Sciatic nerve (tissue), 2 donors: Measurements from ENCODE around the gene PLA2G2A. TPM values are rescaled to one million over a fixed set of nuclear protein-coding genes. Genes with fewer than 3 reads are reported as not detected.
A peak's percentile ranks its signal among the peaks of the same experiment; 100 is the strongest.

ENCODE experiments used
- ATAC-seq: fragments of 200-7000 bp; cut with Tn5 transposase; one replicate; pipeline ENCODE4 v1.9.1; 2020; ENCODE audit warnings: mild to moderate bottlenecking, moderate library complexity
- DNase-seq: peaks from one replicate; pipeline ENCODE4 v3.0.0-alpha.2; 2020; ENCODE audit warnings: low spot score
- intact Hi-C: fragments of 100-400 bp; cut with DNase I; formaldehyde crosslinking; loops from one replicate; pipeline ENCODE4 v1.14.2; 2022
- total RNA-seq: library from RNA; stranded (reverse); fragmentation: NEBNext Ultra II Directional; extraction: Animal tissue kit (Norgen Biotek cat#: 25700); gene quantifications from one replicate; pipeline ENCODE4 v1.2.1, GENCODE V29; 2021
- donor health status: DM: no; HTN: no; CAD: no.
- donor health status: DM: no; HTN: no; CAD: no.

PLA2G2A gene
- total RNA-seq, 1 donor from 2014 or later = 494 TPM

GRCh38 chr1:19975423-19976193 is 3.8 kb downstream of the PLA2G2A start:
- DNase-seq (no peak), ATAC-seq (peak; percentile 14)
- intact Hi-C loops = no loop called here

GRCh38 chr1:19974822-19975416 is 4.5 kb downstream of the PLA2G2A start:
- intact Hi-C loops = no loop called here
- ATAC-seq (peak; percentile 82), DNase-seq (no peak)

- DNase-seq (no peak), ATAC-seq (no peak)
- intact Hi-C loops = no loop called here
These were observed 5.8 kb downstream of the PLA2G2A start for GRCh38 chr1:19973616-19974015.

GRCh38 chr1:19971664-19972063 is 7.8 kb downstream of the PLA2G2A start:
- ATAC-seq (no peak), DNase-seq (no peak)
- intact Hi-C loops = no loop called here

- ATAC-seq = no peak
- intact Hi-C loops = no loop called here
- no peak for DNase-seq
These were observed 9.3 kb downstream of the PLA2G2A start for GRCh38 chr1:19969898-19970660.

GRCh38 chr1:19967808-19968207 is 11.6 kb downstream of the PLA2G2A start:
- intact Hi-C loops = no loop called here
- ATAC-seq (peak; percentile 45), DNase-seq (no peak)

GRCh38 chr1:19964542-19964941 is 14.9 kb downstream of the PLA2G2A start:
- intact Hi-C loops = loop anchor here (5.0 kb wide), 1 partner anchor 517 kb away; no protein-coding TSS in a partner anchor
- ATAC-seq (no peak), DNase-seq (no peak)

GRCh38 chr1:19963636-19964035 is 15.8 kb downstream of the PLA2G2A start:
- intact Hi-C loops = loop anchor here (5.0 kb wide), 1 partner anchor 516 kb away; no protein-coding TSS in a partner anchor
- no peak for ATAC-seq
- no peak for DNase-seq

GRCh38 chr1:19960591-19960990 is 18.8 kb downstream of the PLA2G2A start:
- no peak for DNase-seq
- ATAC-seq = no peak
- intact Hi-C loops = loop anchor here (5.0 kb wide), 1 partner anchor 513 kb away; no protein-coding TSS in a partner anchor

GRCh38 chr1:19957779-19958178 is 21.6 kb downstream of the PLA2G2A start:
- intact Hi-C loops = no loop called here

GRCh38 chr1:19955534-19956170 is 23.8 kb downstream of the PLA2G2A start:
- ATAC-seq (no peak), DNase-seq (no peak)
- intact Hi-C loops = no loop called here

More at GRCh38 chr1:19957779-19958178, 21.6 kb downstream of the PLA2G2A start:
- no peak for DNase-seq
- ATAC-seq = no peak

- intact Hi-C loops = no loop called here
- DNase-seq = no peak
- ATAC-seq = no peak
These were observed 25.4 kb downstream of the PLA2G2A start for GRCh38 chr1:19954059-19954458.

- intact Hi-C loops = no loop called here
- DNase-seq (no peak), ATAC-seq (no peak)
These were observed 30.4 kb downstream of the PLA2G2A start for GRCh38 chr1:19949016-19949415.

GRCh38 chr1:19946971-19947370 is 32.4 kb downstream of the PLA2G2A start:
- DNase-seq (no peak), ATAC-seq (no peak)
- intact Hi-C loops = no loop called here

GRCh38 chr1:19946331-19946751 is 33.1 kb downstream of the PLA2G2A start:
- ATAC-seq = no peak
- intact Hi-C loops = no loop called here
- no peak for DNase-seq

- DNase-seq = no peak
- intact Hi-C loops = no loop called here
- no peak for ATAC-seq
These were observed 33.5 kb downstream of the PLA2G2A start for GRCh38 chr1:19945914-19946313.

- ATAC-seq (no peak), DNase-seq (no peak)
- intact Hi-C loops = no loop called here
These were observed 36.8 kb downstream of the PLA2G2A start for GRCh38 chr1:19942657-19943056.

GRCh38 chr1:19942088-19942487 is 37.3 kb downstream of the PLA2G2A start:
- intact Hi-C loops = no loop called here
- ATAC-seq (no peak), DNase-seq (no peak)

GRCh38 chr1:19941206-19941568 is 38.2 kb downstream of the PLA2G2A start:
- DNase-seq (no peak), ATAC-seq (no peak)
- intact Hi-C loops = no loop called here
